Mesenchymal stem cell (in vitro differentiated cells and primary cell): Measurements from ENCODE around the gene EMP1.

Experiments used
- DNase-seq: peaks from one replicate; pipeline ENCODE4 v3.0.0-alpha.2; 2013
- H2AFZ ChIP-seq: one replicate; pipeline ENCODE4 v1.6.1; 2013; ENCODE audit warnings: low read depth, mild to moderate bottlenecking, control low read depth, inconsistent platforms, low read length, moderate library complexity
- H2AK5ac ChIP-seq: 2 replicates; pipeline ENCODE4 v1.6.1; 2013; ENCODE audit warnings: low read length, moderate library complexity, mild to moderate bottlenecking, inconsistent platforms; ENCODE audit not compliant: severe bottlenecking
- H2BK120ac ChIP-seq: one replicate; pipeline ENCODE4 v1.6.1; 2013; ENCODE audit warnings: low read depth, mild to moderate bottlenecking, inconsistent platforms, low read length, moderate library complexity
- H2BK12ac ChIP-seq, 2 experiments: one replicate each; pipeline ENCODE4 v1.6.1; 2013; ENCODE audit warnings: inconsistent platforms in 2 of 2, low read length in 2 of 2, mild to moderate bottlenecking in 2 of 2, moderate library complexity in 2 of 2, control low read depth in 1 of 2
- H2BK15ac ChIP-seq: one replicate; pipeline ENCODE4 v1.6.1; 2013; ENCODE audit warnings: mild to moderate bottlenecking, low read depth, inconsistent platforms; ENCODE audit not compliant: poor library complexity, severe bottlenecking
- H2BK5ac ChIP-seq: 2 replicates; pipeline ENCODE4 v1.6.1; 2013; ENCODE audit warnings: low read depth, mild to moderate bottlenecking, low read length, control low read depth, inconsistent platforms; ENCODE audit not compliant: poor library complexity, severe bottlenecking
- H3K14ac ChIP-seq, 2 experiments: one replicate each; pipeline ENCODE4 v1.6.1; 2013; ENCODE audit warnings: inconsistent platforms in 2 of 2, low read length in 2 of 2, control low read depth in 1 of 2, mild to moderate bottlenecking in 1 of 2, moderate library complexity in 1 of 2
- H3K18ac ChIP-seq, 2 experiments: one replicate each; pipeline ENCODE4 v1.6.1; 2013; ENCODE audit warnings: inconsistent platforms in 2 of 2, low read length in 2 of 2, control low read depth in 1 of 2, low read depth in 1 of 2, mild to moderate bottlenecking in 1 of 2
- H3K23ac ChIP-seq, 2 experiments: one replicate each; pipeline ENCODE4 v1.6.1; 2013; ENCODE audit warnings: inconsistent platforms in 2 of 2, low read length in 2 of 2, mild to moderate bottlenecking in 2 of 2, moderate library complexity in 2 of 2, control low read depth in 1 of 2
- H3K27ac ChIP-seq: 2 replicates; pipeline ENCODE4 v1.5.1; 2013; ENCODE audit warnings: mild to moderate bottlenecking, moderate library complexity, low read length, control low read depth, inconsistent platforms; ENCODE audit not compliant: poor library complexity, severe bottlenecking
- H3K27me3 ChIP-seq, 2 experiments: 2 replicates each; pipeline versions ENCODE4 v1.6.1 to v1.7.0; 2013; ENCODE audit warnings: low read length in 2 of 2, mild to moderate bottlenecking in 2 of 2, moderate library complexity in 2 of 2, control low read depth in 1 of 2, inconsistent platforms in 1 of 2; ENCODE audit not compliant: control insufficient read depth in 1 of 2, insufficient read depth in 1 of 2
- H3K36me3 ChIP-seq, 2 experiments: 2 replicates each; pipeline versions ENCODE4 v1.6.1 to v1.7.0; 2013; ENCODE audit warnings: low read length in 2 of 2, control low read depth in 1 of 2, inconsistent platforms in 1 of 2, low read depth in 1 of 2, mild to moderate bottlenecking in 1 of 2; ENCODE audit not compliant: insufficient read depth in 2 of 2, control insufficient read depth in 1 of 2
- H3K4ac ChIP-seq, 2 experiments: one replicate each; pipeline ENCODE4 v1.6.1; 2013; ENCODE audit warnings: inconsistent platforms in 2 of 2, low read length in 2 of 2, mild to moderate bottlenecking in 2 of 2, moderate library complexity in 2 of 2, control low read depth in 1 of 2, low read depth in 1 of 2
- H3K4me1 ChIP-seq: 2 replicates; pipeline ENCODE4 v1.6.1; 2013; ENCODE audit warnings: low read depth, low read length, control low read depth; ENCODE audit not compliant: control insufficient read depth, insufficient read depth
- H3K4me2 ChIP-seq: 2 replicates; pipeline ENCODE4 v1.6.1; 2013; ENCODE audit warnings: low read length, mild to moderate bottlenecking, inconsistent platforms; ENCODE audit not compliant: poor library complexity, severe bottlenecking
- H3K4me3 ChIP-seq, 2 experiments: 2 replicates each; pipeline versions ENCODE4 v1.5.1 to v1.7.0; 2013; ENCODE audit warnings: low read length in 2 of 2, mild to moderate bottlenecking in 2 of 2, control low read depth in 1 of 2, low read depth in 1 of 2; ENCODE audit not compliant: insufficient read depth in 1 of 2
- H3K79me1 ChIP-seq: replicated peaks from 2 replicates; pipeline ENCODE4 v1.6.1; 2013; ENCODE audit warnings: mild to moderate bottlenecking, control low read depth, low read length, inconsistent platforms; ENCODE audit not compliant: poor library complexity, severe bottlenecking
- H3K9ac ChIP-seq: 2 replicates; pipeline ENCODE4 v1.7.0; 2013; ENCODE audit warnings: mild to moderate bottlenecking, low read length, moderate library complexity
- H3K9me3 ChIP-seq: 2 replicates; pipeline ENCODE4 v1.7.0; 2013; ENCODE audit warnings: mild to moderate bottlenecking, low read length; ENCODE audit not compliant: control insufficient read depth
- H4K8ac ChIP-seq: one replicate; pipeline ENCODE4 v1.6.1; 2013; ENCODE audit warnings: inconsistent platforms, mild to moderate bottlenecking, low read length, moderate library complexity
- H4K91ac ChIP-seq: one replicate; pipeline ENCODE4 v1.6.1; 2013; ENCODE audit warnings: mild to moderate bottlenecking, low read length, inconsistent platforms
- WGBS: methylation state at CpG from one replicate; pipeline ENCODE4 v1.1.7; 2013; ENCODE audit warnings: mixed read lengths; 5-methylcytosine and 5-hydroxymethylcytosine counted together

EMP1 gene

DNA sequence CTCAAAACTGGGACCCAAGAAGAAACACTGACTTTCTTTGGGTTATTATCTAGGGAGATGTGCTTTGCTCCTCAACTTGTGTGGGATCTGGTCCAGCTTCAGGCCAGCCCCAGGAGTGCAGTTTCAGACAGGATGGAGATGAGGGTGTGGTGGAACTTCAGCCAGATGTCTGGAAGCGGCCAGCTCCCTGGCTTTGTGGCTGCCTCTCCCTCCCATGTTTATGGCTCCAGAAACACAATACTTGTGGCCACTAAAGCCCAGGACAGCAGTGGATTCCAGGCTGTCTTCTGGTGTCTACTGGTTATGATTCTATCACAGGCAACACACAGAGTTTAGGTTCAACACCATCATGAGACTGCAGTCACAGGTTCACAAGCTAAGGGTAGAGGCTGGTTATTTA, 44.2 kb upstream of the EMP1 start:
- Histone ChIP-seq H3K36me3 (no peaks in the 10 kb centered on the region), H2AFZ (no peak overlapping the region), H4K91ac (no peak overlapping the region), H2BK15ac (no peak overlapping the region), H2BK5ac (no peak overlapping the region), H4K8ac (no peak overlapping the region), H3K4ac (no peak overlapping the region), H3K9me3 (no peaks in the 10 kb centered on the region), H2AK5ac (no peak overlapping the region), H3K4me3 (peak overlapping the region in 1 of 2 experiments; percentile 34), H3K18ac (no peak overlapping the region), H2BK12ac (no peak overlapping the region), H3K23ac (no peak overlapping the region), H3K27me3 (no peaks in the 10 kb centered on the region), H3K14ac (peak overlapping the region in 1 of 2 experiments; percentile 36), H3K27ac (no peak overlapping the region), H3K79me1 (no peaks in the 10 kb centered on the region), H3K4me2 (no peak overlapping the region), H3K4me1 (no peaks in the 10 kb centered on the region), H3K9ac (peak overlapping the region; percentile 48), H2BK120ac (no peak overlapping the region)
- DNase-seq, result no peak
- WGBS, result 90% methylated on average over 1 of the region's 1 CpG

DNA sequence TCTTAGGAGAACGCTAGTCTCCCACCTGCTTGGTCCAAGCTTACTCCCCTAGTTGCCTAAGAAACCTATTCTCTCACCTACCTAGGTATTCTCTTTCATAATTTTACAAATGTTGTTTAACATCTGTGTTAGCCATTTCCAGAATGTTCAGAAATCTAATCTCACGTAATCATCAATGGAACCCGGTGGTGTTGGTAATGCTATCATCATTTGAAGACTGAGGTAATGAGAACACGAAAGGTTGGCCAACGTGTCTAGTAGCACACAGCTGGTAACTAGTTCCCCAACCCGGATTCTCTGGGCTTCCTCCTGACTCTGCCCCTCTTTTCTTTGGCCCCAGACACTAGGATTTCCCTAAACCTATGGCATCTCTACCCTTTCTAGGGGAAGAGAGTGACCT, 43.8 kb upstream of the EMP1 start:
- WGBS, result 98% methylated on average over 6 of the region's 6 CpGs
- no peak overlapping the region for H3K18ac ChIP-seq
- peak overlapping the region in 1 of 2 experiments; percentile 34 for H3K4me3 ChIP-seq
- no peak overlapping the region for H2BK120ac ChIP-seq
- H2AFZ ChIP-seq, result no peak overlapping the region
- DNase-seq, result no peak
- no peaks in the 10 kb centered on the region for H3K27me3 ChIP-seq
- H3K23ac ChIP-seq, result no peak overlapping the region
- H4K91ac ChIP-seq, result no peak overlapping the region
- no peak overlapping the region for H3K14ac ChIP-seq
- no peak overlapping the region for H2BK15ac ChIP-seq
- no peak overlapping the region for H4K8ac ChIP-seq
- H3K9ac ChIP-seq, result peak overlapping the region; percentile 48
- no peaks in the 10 kb centered on the region for H3K9me3 ChIP-seq
- no peak overlapping the region for H2BK12ac ChIP-seq
- H3K4me2 ChIP-seq, result no peak overlapping the region
- no peak overlapping the region for H2BK5ac ChIP-seq
- no peak overlapping the region for H3K27ac ChIP-seq
- no peaks in the 10 kb centered on the region for H3K36me3 ChIP-seq
- no peaks in the 10 kb centered on the region for H3K4me1 ChIP-seq
- H3K4ac ChIP-seq, result no peak overlapping the region
- no peak overlapping the region for H2AK5ac ChIP-seq
- no peaks in the 10 kb centered on the region for H3K79me1 ChIP-seq

DNA sequence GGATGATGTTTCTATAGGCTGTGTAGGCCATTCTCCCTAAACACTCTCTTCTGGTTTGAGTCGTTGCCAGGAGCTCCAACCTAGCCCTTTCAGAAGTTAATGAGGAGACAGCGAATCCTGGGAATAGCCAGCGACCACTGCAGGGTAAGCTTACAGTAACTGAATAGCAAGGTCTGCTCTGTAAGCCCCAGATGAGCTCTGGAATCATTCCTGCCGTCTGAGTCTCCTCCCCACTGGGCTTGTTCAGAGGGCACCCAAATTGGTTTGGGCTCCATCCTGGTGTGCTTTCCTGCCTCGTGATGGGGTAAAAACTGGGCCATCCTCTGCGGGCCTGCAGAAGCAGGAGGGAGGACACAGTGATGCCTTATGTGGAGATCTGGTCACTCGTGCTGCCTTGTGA, 43.3 kb upstream of the EMP1 start:
- H3K9ac ChIP-seq, result peak overlapping the region; percentile 70
- H3K4me3 ChIP-seq, result peak overlapping the region in 1 of 2 experiments; percentile 25
- H2BK15ac ChIP-seq, result no peak overlapping the region
- no peak overlapping the region for H4K91ac ChIP-seq
- H4K8ac ChIP-seq, result no peak overlapping the region
- no peak overlapping the region for H2AK5ac ChIP-seq
- H3K9me3 ChIP-seq, result no peaks in the 10 kb centered on the region
- H3K18ac ChIP-seq, result peak overlapping the region in 1 of 2 experiments; percentile 19
- H3K27me3 ChIP-seq, result no peaks in the 10 kb centered on the region
- H3K14ac ChIP-seq, result no peak overlapping the region
- no peak overlapping the region for H2BK12ac ChIP-seq
- H2BK120ac ChIP-seq, result no peak overlapping the region
- H2BK5ac ChIP-seq, result no peak overlapping the region
- 79% methylated on average over 7 of the region's 7 CpGs for WGBS
- no peak overlapping the region for H3K23ac ChIP-seq
- H3K36me3 ChIP-seq, result no peaks in the 10 kb centered on the region
- no peaks in the 10 kb centered on the region for H3K79me1 ChIP-seq
- H3K4me1 ChIP-seq, result no peaks in the 10 kb centered on the region
- H2AFZ ChIP-seq, result no peak overlapping the region
- H3K27ac ChIP-seq, result no peak overlapping the region
- H3K4ac ChIP-seq, result no peak overlapping the region
- H3K4me2 ChIP-seq, result no peak overlapping the region
- DNase-seq, result no peak

DNA sequence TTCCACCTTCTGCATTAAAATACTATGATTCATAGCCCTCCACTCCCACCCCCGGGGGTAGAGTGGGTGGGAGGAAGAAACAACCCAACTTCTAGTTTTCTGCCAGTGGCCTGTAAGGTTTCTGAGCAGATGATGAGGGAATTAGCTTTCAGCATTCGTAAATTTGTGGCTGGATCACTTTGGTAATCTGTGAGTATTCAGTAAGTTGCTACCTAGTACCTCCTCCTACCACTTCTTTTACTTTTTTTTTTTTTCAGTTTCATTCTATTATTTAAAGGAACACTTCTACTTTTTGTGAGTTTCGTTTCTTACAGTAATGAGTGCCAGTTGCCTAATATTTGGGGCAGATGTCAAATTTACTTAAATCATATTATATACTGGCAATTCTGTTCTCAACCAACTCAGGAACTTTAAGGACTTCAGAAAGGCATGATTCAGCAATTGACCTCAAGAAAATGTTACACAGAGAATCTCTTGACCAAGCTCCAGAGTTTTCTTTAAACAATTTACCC, 42.4 kb upstream of the EMP1 start:
- no peak overlapping the region for H3K18ac ChIP-seq
- no peak overlapping the region for H4K8ac ChIP-seq
- no peak overlapping the region for H3K4me2 ChIP-seq
- no peak overlapping the region for H2BK5ac ChIP-seq
- H3K14ac ChIP-seq, result no peak overlapping the region
- H2AFZ ChIP-seq, result no peak overlapping the region
- no peaks in the 10 kb centered on the region for H3K79me1 ChIP-seq
- no peak overlapping the region for H2BK15ac ChIP-seq
- no peaks in the 10 kb centered on the region for H3K9me3 ChIP-seq
- H2BK12ac ChIP-seq, result no peak overlapping the region
- no CpG with 5 or more reads among the region's 3 CpGs for WGBS
- no peak overlapping the region for H2BK120ac ChIP-seq
- peak overlapping the region; percentile 70 for H3K9ac ChIP-seq
- H2AK5ac ChIP-seq, result no peak overlapping the region
- DNase-seq, result peak; percentile 26
- peak overlapping the region in 1 of 2 experiments; percentile 7 for H3K4me3 ChIP-seq
- no peak overlapping the region for H3K27ac ChIP-seq
- H3K27me3 ChIP-seq, result no peaks in the 10 kb centered on the region
- H3K36me3 ChIP-seq, result no peaks in the 10 kb centered on the region
- H3K4ac ChIP-seq, result no peak overlapping the region
- no peak overlapping the region for H3K23ac ChIP-seq
- H3K4me1 ChIP-seq, result no peaks in the 10 kb centered on the region
- H4K91ac ChIP-seq, result no peak overlapping the region
